Fibroblast of lung (primary cell): ENCODE results near the gene GLB1L3.

Source experiments
- EZH2 ChIP-seq: IDR thresholded peaks from 2 replicates; pipeline ENCODE4 v1.5.1; 2012; ENCODE audit warnings: low read length, control low read depth, mild to moderate bottlenecking; ENCODE audit errors: missing control alignments
- TF ChIP-seq, protein P1 (sequence below), 2 donors: IDR thresholded peaks in 1 of 2; conservative IDR thresholded peaks in 1 of 2; 1 replicate in 1 of 2; 2 replicates in 1 of 2; pipeline ENCODE4 v1.5.1; 2011 to 2012; ENCODE audit warnings: low read length in 2 of 2, control low read depth in 1 of 2, inconsistent platforms in 1 of 2, low read depth in 1 of 2, mild to moderate bottlenecking in 1 of 2

- TF ChIP-seq, protein P1, sequence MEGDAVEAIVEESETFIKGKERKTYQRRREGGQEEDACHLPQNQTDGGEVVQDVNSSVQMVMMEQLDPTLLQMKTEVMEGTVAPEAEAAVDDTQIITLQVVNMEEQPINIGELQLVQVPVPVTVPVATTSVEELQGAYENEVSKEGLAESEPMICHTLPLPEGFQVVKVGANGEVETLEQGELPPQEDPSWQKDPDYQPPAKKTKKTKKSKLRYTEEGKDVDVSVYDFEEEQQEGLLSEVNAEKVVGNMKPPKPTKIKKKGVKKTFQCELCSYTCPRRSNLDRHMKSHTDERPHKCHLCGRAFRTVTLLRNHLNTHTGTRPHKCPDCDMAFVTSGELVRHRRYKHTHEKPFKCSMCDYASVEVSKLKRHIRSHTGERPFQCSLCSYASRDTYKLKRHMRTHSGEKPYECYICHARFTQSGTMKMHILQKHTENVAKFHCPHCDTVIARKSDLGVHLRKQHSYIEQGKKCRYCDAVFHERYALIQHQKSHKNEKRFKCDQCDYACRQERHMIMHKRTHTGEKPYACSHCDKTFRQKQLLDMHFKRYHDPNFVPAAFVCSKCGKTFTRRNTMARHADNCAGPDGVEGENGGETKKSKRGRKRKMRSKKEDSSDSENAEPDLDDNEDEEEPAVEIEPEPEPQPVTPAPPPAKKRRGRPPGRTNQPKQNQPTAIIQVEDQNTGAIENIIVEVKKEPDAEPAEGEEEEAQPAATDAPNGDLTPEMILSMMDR (conservative IDR thresholded peaks at IDR 0.05 in 1 of 2, IDR thresholded peaks at IDR 0.05 in 1 of 2; ENCODE audit: low read depth in 1 of 2, low read length in 2 of 2): no peak
- no peak for TF ChIP-seq EZH2
Measured at GRCh38 chr11:134236834-134237556, 39.2 kb upstream of the GLB1L3 start.
